H9 (cell line): ENCODE results near the gene RAB17. TPM values are rescaled to one million over a fixed set of nuclear protein-coding genes. Genes with fewer than 3 reads are reported as not detected.

Experiments
- DNase-seq: peaks from one replicate; pipeline ENCODE4 v3.0.0-alpha.2; 2017
- H2AFZ ChIP-seq: one replicate; pipeline ENCODE4 v1.6.1; 2013; ENCODE audit warnings: mild to moderate bottlenecking, low read length, control low read depth, moderate library complexity
- H2AK5ac ChIP-seq: 2 replicates; pipeline ENCODE4 v1.6.1; 2013; ENCODE audit warnings: low read length, control low read depth, mixed read lengths; ENCODE audit not compliant: insufficient read length
- H2BK120ac ChIP-seq: one replicate; pipeline ENCODE4 v1.6.1; 2013; ENCODE audit warnings: low read depth, mild to moderate bottlenecking, low read length, control low read depth, inconsistent platforms; ENCODE audit not compliant: poor library complexity, severe bottlenecking
- H2BK12ac ChIP-seq: 2 replicates; pipeline ENCODE4 v1.6.1; 2013; ENCODE audit warnings: low read length, control low read depth, mixed read lengths, low read depth; ENCODE audit not compliant: insufficient read length
- H2BK15ac ChIP-seq: 2 replicates; pipeline ENCODE4 v1.6.1; 2013; ENCODE audit warnings: low read depth, low read length, control low read depth
- H2BK20ac ChIP-seq: one replicate; pipeline ENCODE4 v1.6.1; 2013; ENCODE audit warnings: low read depth, mild to moderate bottlenecking, low read length, control low read depth, inconsistent platforms; ENCODE audit not compliant: poor library complexity, severe bottlenecking
- H2BK5ac ChIP-seq: 2 replicates; pipeline ENCODE4 v1.6.1; 2013; ENCODE audit warnings: low read length, control low read depth, mixed read lengths; ENCODE audit not compliant: insufficient read length
- H3K14ac ChIP-seq: 2 replicates; pipeline ENCODE4 v1.6.1; 2013; ENCODE audit warnings: low read length, control low read depth; ENCODE audit not compliant: insufficient read depth
- H3K18ac ChIP-seq: 2 replicates; pipeline ENCODE4 v1.6.1; 2013; ENCODE audit warnings: low read depth, mild to moderate bottlenecking, mixed read lengths, low read length, control low read depth; ENCODE audit not compliant: insufficient read length
- H3K23ac ChIP-seq: 2 replicates; pipeline ENCODE4 v1.6.1; 2013; ENCODE audit warnings: low read length, control low read depth, mixed read lengths, low read depth; ENCODE audit not compliant: insufficient read length
- H3K23me2 ChIP-seq: 2 replicates; pipeline ENCODE4 v1.6.1; 2013; ENCODE audit warnings: low read depth, mild to moderate bottlenecking, mixed read lengths, low read length, control low read depth; ENCODE audit not compliant: insufficient read length, poor library complexity, severe bottlenecking
- H3K27ac ChIP-seq: 2 replicates; pipeline ENCODE4 v1.5.1; 2013; ENCODE audit warnings: low read length, control low read depth, mixed read lengths, low read depth; ENCODE audit not compliant: insufficient read length
- H3K27me3 ChIP-seq: 2 replicates; pipeline ENCODE4 v1.6.1; 2013; ENCODE audit warnings: low read length, control low read depth, inconsistent platforms; ENCODE audit not compliant: insufficient read depth
- H3K4ac ChIP-seq: 2 replicates; pipeline ENCODE4 v1.6.1; 2013; ENCODE audit warnings: low read depth, mild to moderate bottlenecking, control low read depth, inconsistent platforms, low read length, moderate library complexity
- H3K4me1 ChIP-seq: 2 replicates; pipeline ENCODE4 v1.6.1; 2013; ENCODE audit warnings: low read length, control low read depth, inconsistent platforms; ENCODE audit not compliant: insufficient read depth
- H3K4me2 ChIP-seq: 2 replicates; pipeline ENCODE4 v1.6.1; 2013; ENCODE audit warnings: low read length, control low read depth, mixed read lengths; ENCODE audit not compliant: insufficient read length, insufficient read depth
- H3K56ac ChIP-seq: 2 replicates; pipeline ENCODE4 v1.6.1; 2013; ENCODE audit warnings: low read depth, mild to moderate bottlenecking, mixed read lengths, low read length, control low read depth; ENCODE audit not compliant: insufficient read length
- H3K79me1 ChIP-seq: 2 replicates; pipeline ENCODE4 v1.6.1; 2013; ENCODE audit warnings: low read depth, mild to moderate bottlenecking, moderate library complexity, low read length, control low read depth, inconsistent platforms; ENCODE audit not compliant: insufficient read depth, poor library complexity, severe bottlenecking
- H3K79me2 ChIP-seq: 2 replicates; pipeline ENCODE4 v1.6.1; 2013; ENCODE audit warnings: low read length, control low read depth, inconsistent platforms; ENCODE audit not compliant: insufficient read depth
- H3K9ac ChIP-seq: 2 replicates; pipeline ENCODE4 v1.6.1; 2013; ENCODE audit warnings: low read length, control low read depth, mixed read lengths; ENCODE audit not compliant: insufficient read length; ENCODE audit errors: extremely low read depth
- H3K9me3 ChIP-seq: one replicate; pipeline ENCODE4 v1.6.1; 2013; ENCODE audit warnings: low read depth, low read length, inconsistent platforms; ENCODE audit not compliant: control insufficient read depth
- H3T11ph ChIP-seq: one replicate; pipeline ENCODE4 v1.6.1; 2013; ENCODE audit warnings: mild to moderate bottlenecking, low read length, control low read depth, inconsistent platforms
- H4K20me1 ChIP-seq: one replicate; pipeline ENCODE4 v1.6.1; 2013; ENCODE audit not compliant: control insufficient read depth, insufficient read length, insufficient read depth
- H4K5ac ChIP-seq: 2 replicates; pipeline ENCODE4 v1.6.1; 2013; ENCODE audit warnings: low read depth, mild to moderate bottlenecking, mixed read lengths, low read length, control low read depth; ENCODE audit not compliant: insufficient read length
- H4K8ac ChIP-seq: replicated peaks from 2 replicates; pipeline ENCODE4 v1.6.1; 2013; ENCODE audit warnings: low read length, control low read depth, mixed read lengths, low read depth; ENCODE audit not compliant: insufficient read length
- H4K91ac ChIP-seq: 2 replicates; pipeline ENCODE4 v1.6.1; 2013; ENCODE audit warnings: low read depth, mild to moderate bottlenecking, moderate library complexity, mixed read lengths, low read length, control low read depth; ENCODE audit not compliant: insufficient read length
- H3K27ac Mint-ChIP-seq, 3 experiments: 2 replicates in 2 of 3; 3 replicates in 1 of 3; pipeline ENCODE4 v1.8.0; 2020 to 2021; ENCODE audit warnings: mixed read lengths in 3 of 3, mild to moderate bottlenecking in 1 of 3, moderate library complexity in 1 of 3
- H3K27me3 Mint-ChIP-seq: 2 replicates; pipeline ENCODE4 v1.8.0; 2021; ENCODE audit warnings: low read depth, mild to moderate bottlenecking, moderate library complexity, mixed read lengths
- H3K36me3 Mint-ChIP-seq, 3 experiments: 2 replicates in 2 of 3; 3 replicates in 1 of 3; pipeline ENCODE4 v1.8.0; 2020 to 2021; ENCODE audit warnings: low read depth in 3 of 3, mixed read lengths in 3 of 3; ENCODE audit not compliant: insufficient read depth in 1 of 3
- H3K4me1 Mint-ChIP-seq, 2 experiments: 2 replicates each; pipeline ENCODE4 v1.8.0; 2020; ENCODE audit warnings: mixed read lengths in 2 of 2
- H3K4me3 Mint-ChIP-seq, 2 experiments: 2 replicates in 1 of 2; 3 replicates in 1 of 2; pipeline ENCODE4 v1.8.0; 2020 to 2021; ENCODE audit warnings: mild to moderate bottlenecking in 2 of 2, mixed read lengths in 2 of 2, moderate library complexity in 1 of 2
- H3K9me3 Mint-ChIP-seq, 2 experiments: 2 replicates in 1 of 2; 3 replicates in 1 of 2; pipeline ENCODE4 v1.8.0; 2020; ENCODE audit warnings: mild to moderate bottlenecking in 2 of 2, mixed read lengths in 2 of 2, moderate library complexity in 1 of 2
- CTCF ChIP-seq: fragments of 200-600 bp; sonication (generic); conservative IDR thresholded peaks from 3 replicates; pipeline ENCODE4 v1.8.0; 2021; ENCODE audit warnings: antibody characterized with exemption, mild to moderate bottlenecking
- WGBS: extraction: QIAGEN DNeasy Blood & Tissue Kit; methylation state at CpG from one replicate; pipeline ENCODE4 v1.1.7; 2013; ENCODE audit warnings: missing lambda C conversion rate, low lambda C conversion rate, mixed read lengths; ENCODE audit not compliant: insufficient read length; ENCODE audit errors: extremely low coverage; 5-methylcytosine and 5-hydroxymethylcytosine counted together
- total RNA-seq: library from RNA; stranded (reverse); gene quantifications from 2 replicates; pipeline ENCODE4 v1.2.1, GENCODE V29; 2021

The RAB17 gene
- total RNA-seq, 1 experiment from 2014 or later: 31.9 TPM

- WGBS: no CpG with 5 or more reads among the region's 19 CpGs
- Histone ChIP-seq H2AFZ (no peak overlapping the region), H4K91ac (no peak overlapping the region), H3K23ac (no peak overlapping the region), H3K9me3 (no peaks in the 10 kb centered on the region), H3K27me3 (no peaks in the 10 kb centered on the region), H2BK15ac (no peak overlapping the region), H3K4ac (no peak overlapping the region), H2BK12ac (no peak overlapping the region), H3K9ac (no peak overlapping the region), H3K18ac (no peak overlapping the region), H3K4me1 (no peaks in the 10 kb centered on the region), H4K5ac (no peak overlapping the region), H2AK5ac (no peak overlapping the region), H4K20me1 (no peaks in the 10 kb centered on the region), H3K23me2 (no peaks in the 10 kb centered on the region), H3K56ac (no peak overlapping the region), H4K8ac (no peak overlapping the region), H3K79me1 (no peaks in the 10 kb centered on the region), H2BK20ac (no peak overlapping the region), H3T11ph (no peak overlapping the region), H2BK5ac (no peak overlapping the region), H3K14ac (no peak overlapping the region), H3K79me2 (no peaks in the 10 kb centered on the region), H2BK120ac (no peak overlapping the region), H3K4me2 (no peak overlapping the region), H3K27ac (no peak overlapping the region)
- H3K36me3 Mint-ChIP-seq: no peaks in the 10 kb centered on the region; a peak in 2 of 7 replicates
- TF ChIP-seq CTCF: no peak
- H3K9me3 Mint-ChIP-seq: no peaks in the 10 kb centered on the region
- H3K27me3 Mint-ChIP-seq: peaks cover 20% of the 10 kb centered on the region
- H3K4me3 Mint-ChIP-seq: no peak overlapping the region
- H3K4me1 Mint-ChIP-seq: peaks cover 6 to 10% of the 10 kb centered on the region in 2 experiments
- no peak for DNase-seq
- H3K27ac Mint-ChIP-seq: no peak overlapping the region
Measured at GRCh38 chr2:237529452-237530402, 60.8 kb downstream of the RAB17 start.
